Measurements from ENCODE around the gene PLPP4. TPM values are rescaled to one million over a fixed set of nuclear protein-coding genes. Genes with fewer than 3 reads are reported as not detected.

The PLPP4 gene
- total RNA-seq, 2 experiments from 2014 or later, result not detected

GRCh38 chr10:120571266-120571665, 114.2 kb downstream of the PLPP4 start:
- H3K36me3 Mint-ChIP-seq (ENCODE audit: low read depth), result no peaks in the 10 kb centered on the region
- intact Hi-C loops (cut with DNase I, micrococcal nuclease), result no loop called here
- H3K27ac Mint-ChIP-seq, result no peak overlapping the region
- TF ChIP-seq CTCF (IDR thresholded peaks at IDR 0.05), result no peak
- DNase-seq (no peak), ATAC-seq (ENCODE audit: poor library complexity) (no peak)
- no peaks in the 10 kb centered on the region for H3K4me1 Mint-ChIP-seq (ENCODE audit: low read depth)
- peaks cover 0 to 5% of the 10 kb centered on the region in 2 experiments for H3K9me3 ChIP-seq (ENCODE audit: control insufficient read depth in 1 of 2, insufficient read depth in 1 of 2, low read length in 2 of 2)
- H3K27me3 ChIP-seq (ENCODE audit: control insufficient read depth in 1 of 2, insufficient read depth in 2 of 2, low read length in 2 of 2), result no peaks in the 10 kb centered on the region
- H3K9me3 Mint-ChIP-seq, result peaks cover 1% of the 10 kb centered on the region
- H3K27ac ChIP-seq (ENCODE audit: low read depth in 1 of 2, low read length in 2 of 2), result no peak overlapping the region
- no peak overlapping the region for H3K4me3 Mint-ChIP-seq
- H3K4me3 ChIP-seq (ENCODE audit: low read length), result no peak overlapping the region
- CTCF ChIA-PET, result no interaction called here
- H3K27me3 Mint-ChIP-seq, result peaks cover under 1% of the 10 kb centered on the region
- H3K4me1 ChIP-seq (ENCODE audit: insufficient read depth, low read length), result no peaks in the 10 kb centered on the region
- POLR2A ChIA-PET, result no interaction called here
- H3K36me3 ChIP-seq (ENCODE audit: insufficient read depth, low read length), result no peaks in the 10 kb centered on the region

DNA sequence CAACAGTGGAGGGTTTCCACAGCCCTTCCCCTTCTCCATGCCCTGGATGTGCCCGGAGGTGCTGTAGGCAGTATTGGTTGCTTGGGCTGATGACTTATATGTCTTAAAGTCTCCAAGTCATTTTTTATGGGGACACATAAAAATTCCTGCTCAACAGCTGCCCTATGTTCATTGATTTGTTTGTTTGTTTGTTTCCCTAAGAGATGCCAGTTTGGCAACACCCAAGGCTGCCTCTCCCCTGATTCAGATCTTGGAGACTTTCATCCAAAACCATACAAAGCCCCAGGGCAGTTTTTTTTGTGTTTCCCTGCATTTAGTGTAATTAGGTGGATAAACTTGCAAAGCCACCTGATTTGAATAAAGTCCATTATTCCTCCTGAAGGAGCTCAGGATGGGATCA, 115.3 kb downstream of the PLPP4 start:
- no peak for DNase-seq

DNA sequence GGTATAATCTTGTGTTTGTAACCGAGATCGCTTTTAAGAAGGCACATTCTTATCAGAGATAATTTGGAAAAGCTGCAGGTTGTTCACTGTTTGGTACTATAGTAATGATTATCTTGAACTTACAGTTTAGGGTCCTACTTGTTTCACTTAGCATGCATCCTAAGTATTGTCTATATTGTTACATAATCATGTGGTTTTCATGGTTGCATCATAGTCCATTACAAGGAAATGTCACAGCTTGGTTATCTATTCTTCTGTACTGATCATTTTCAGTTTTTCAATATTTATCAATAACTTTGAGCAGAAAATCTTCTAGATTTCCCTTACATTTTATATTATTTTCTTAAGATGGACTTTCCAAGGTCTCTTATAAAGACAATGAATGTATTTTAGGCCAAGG, 116.3 kb downstream of the PLPP4 start:
- H3K27me3 Mint-ChIP-seq, result peaks cover 3% of the 10 kb centered on the region
- Histone ChIP-seq H3K27ac (ENCODE audit: low read depth in 1 of 2, low read length in 2 of 2) (no peak overlapping the region), H3K4me1 (ENCODE audit: insufficient read depth, low read length) (no peaks in the 10 kb centered on the region), H3K4me3 (ENCODE audit: low read length) (no peak overlapping the region), H3K36me3 (ENCODE audit: insufficient read depth, low read length) (no peaks in the 10 kb centered on the region), H3K9me3 (ENCODE audit: control insufficient read depth in 1 of 2, insufficient read depth in 1 of 2, low read length in 2 of 2) (peaks cover 0 to 5% of the 10 kb centered on the region in 2 experiments), H3K27me3 (ENCODE audit: control insufficient read depth in 1 of 2, insufficient read depth in 2 of 2, low read length in 2 of 2) (no peaks in the 10 kb centered on the region)
- DNase-seq, result no peak
- intact Hi-C loops (cut with DNase I, micrococcal nuclease), result no loop called here
- no peaks in the 10 kb centered on the region for H3K4me1 Mint-ChIP-seq (ENCODE audit: low read depth)
- no peak for TF ChIP-seq CTCF (IDR thresholded peaks at IDR 0.05)
- no peak for ATAC-seq (ENCODE audit: poor library complexity)
- no peaks in the 10 kb centered on the region for H3K36me3 Mint-ChIP-seq (ENCODE audit: low read depth)
- ChIA-PET CTCF (no interaction called here), POLR2A (no interaction called here)
- no peak overlapping the region for H3K4me3 Mint-ChIP-seq
- no peak overlapping the region for H3K27ac Mint-ChIP-seq
- peaks cover 2% of the 10 kb centered on the region for H3K9me3 Mint-ChIP-seq

More for the DNA sequence above, 115.3 kb downstream of the PLPP4 start:
- Mint-ChIP-seq H3K4me1 (ENCODE audit: low read depth) (no peaks in the 10 kb centered on the region), H3K4me3 (no peak overlapping the region), H3K27me3 (peaks cover 3% of the 10 kb centered on the region), H3K9me3 (peaks cover 2% of the 10 kb centered on the region), H3K36me3 (ENCODE audit: low read depth) (no peaks in the 10 kb centered on the region), H3K27ac (no peak overlapping the region)
- CTCF ChIA-PET, result no interaction called here
- peaks cover 0 to 5% of the 10 kb centered on the region in 2 experiments for H3K9me3 ChIP-seq (ENCODE audit: control insufficient read depth in 1 of 2, insufficient read depth in 1 of 2, low read length in 2 of 2)
- H3K4me1 ChIP-seq (ENCODE audit: insufficient read depth, low read length), result no peaks in the 10 kb centered on the region
- TF ChIP-seq CTCF (IDR thresholded peaks at IDR 0.05), result no peak
- intact Hi-C loops (cut with DNase I, micrococcal nuclease), result no loop called here
- H3K36me3 ChIP-seq (ENCODE audit: insufficient read depth, low read length), result no peaks in the 10 kb centered on the region
- no peak overlapping the region for H3K27ac ChIP-seq (ENCODE audit: low read depth in 1 of 2, low read length in 2 of 2)
- H3K27me3 ChIP-seq (ENCODE audit: control insufficient read depth in 1 of 2, insufficient read depth in 2 of 2, low read length in 2 of 2), result no peaks in the 10 kb centered on the region
- no peak overlapping the region for H3K4me3 ChIP-seq (ENCODE audit: low read length)
- POLR2A ChIA-PET, result no interaction called here
- no peak for ATAC-seq (ENCODE audit: poor library complexity)

All from CD4-positive, alpha-beta T cell (primary cell).